Esophagus mucosa (tissue), 1 donor: ENCODE results near the gene DEGS1. TPM values are rescaled to one million over a fixed set of nuclear protein-coding genes. Genes with fewer than 3 reads are reported as not detected.
A peak's percentile ranks its signal among the peaks of the same experiment; 100 is the strongest.

ENCODE experiments used
- ATAC-seq: fragments of 200-7000 bp; cut with Tn5 transposase; one replicate; pipeline ENCODE4 v1.9.1; 2020
- total RNA-seq: library from RNA; stranded (reverse); gene quantifications from one replicate; pipeline ENCODE4 v1.2.4, GENCODE V29; 2023
- donor health status: DM: yes; HTN: yes; CAD: no.

Gene DEGS1
- total RNA-seq, 1 donor from 2014 or later = 31.3 TPM

- no peak for ATAC-seq
These were observed 33.3 kb downstream of the DEGS1 start for GRCh38 chr1:224216382-224216781.

DNA sequence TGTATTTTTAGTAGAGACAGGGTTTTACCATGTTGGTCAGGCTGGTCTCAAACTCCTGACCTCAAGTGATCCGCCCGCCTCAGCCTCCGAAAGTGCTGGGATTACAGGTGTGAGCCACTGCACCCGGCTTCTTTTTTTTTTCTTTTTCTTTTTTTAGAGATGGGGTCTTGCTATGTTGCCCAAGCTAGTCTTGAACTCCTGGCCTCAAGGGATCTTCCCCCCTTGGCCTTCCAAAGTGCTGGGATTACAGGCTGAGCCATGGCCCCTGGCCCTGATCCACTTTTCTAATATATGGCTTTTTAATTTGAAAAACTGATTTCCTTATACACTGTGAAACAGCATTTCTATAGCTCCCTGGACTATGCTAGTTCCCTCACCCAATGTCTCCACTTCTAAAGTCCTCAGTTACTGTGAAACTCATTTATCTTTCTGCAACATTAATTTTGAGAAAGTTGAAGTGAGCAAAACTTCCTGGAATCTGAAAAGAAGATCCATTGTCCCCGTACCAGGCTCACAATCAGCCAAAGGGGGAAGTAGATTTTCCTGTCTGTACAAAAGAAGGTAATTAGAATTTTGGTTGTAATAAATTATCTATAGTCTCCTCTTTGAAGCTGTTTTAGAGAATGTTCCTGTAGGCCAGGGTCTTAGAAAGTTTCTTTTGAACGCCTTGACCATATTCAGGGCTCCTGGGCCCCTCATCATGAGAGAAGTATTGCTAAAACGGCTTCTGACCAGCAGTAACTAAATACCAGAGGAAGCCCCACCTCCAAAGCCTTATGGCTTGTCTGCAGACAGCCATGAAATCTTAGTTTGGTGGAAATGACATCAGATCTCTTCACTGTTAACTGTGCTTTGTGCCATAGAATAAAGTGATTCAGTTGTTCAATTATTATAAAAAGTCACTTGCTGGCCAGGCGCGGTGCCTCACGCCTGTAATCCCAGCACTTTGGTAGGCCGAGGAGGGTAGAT lies 34.9 kb downstream of the DEGS1 start:
- ATAC-seq = no peak

DNA sequence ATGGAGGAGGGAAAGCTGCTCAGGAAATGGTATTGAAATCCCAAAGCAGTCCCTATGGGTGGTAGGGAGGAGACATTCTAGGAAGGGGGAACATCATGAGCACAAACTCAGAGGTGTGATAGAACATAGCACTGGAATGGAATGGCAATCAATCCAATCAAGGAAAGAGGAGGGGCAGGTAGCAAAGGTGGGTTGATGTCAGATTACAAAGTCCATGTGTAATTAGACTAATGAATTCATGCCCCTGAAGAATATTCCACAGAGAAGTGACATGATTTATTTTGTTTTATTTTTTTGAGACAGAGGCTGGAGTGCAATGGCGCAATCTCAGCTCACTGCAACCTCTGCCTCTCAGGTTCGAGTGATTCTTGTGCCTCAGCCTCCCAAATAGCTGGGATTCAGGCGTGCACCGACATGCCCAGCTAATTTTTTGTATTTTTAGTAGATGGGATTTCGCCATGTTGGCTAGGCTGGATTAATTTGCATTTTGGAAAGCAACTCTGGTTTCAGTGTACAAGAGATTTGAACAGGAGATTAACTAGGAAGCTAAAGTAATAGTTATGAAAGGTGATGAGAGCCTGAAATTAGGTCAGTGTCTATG lies 36.1 kb downstream of the DEGS1 start:
- no peak for ATAC-seq

DNA sequence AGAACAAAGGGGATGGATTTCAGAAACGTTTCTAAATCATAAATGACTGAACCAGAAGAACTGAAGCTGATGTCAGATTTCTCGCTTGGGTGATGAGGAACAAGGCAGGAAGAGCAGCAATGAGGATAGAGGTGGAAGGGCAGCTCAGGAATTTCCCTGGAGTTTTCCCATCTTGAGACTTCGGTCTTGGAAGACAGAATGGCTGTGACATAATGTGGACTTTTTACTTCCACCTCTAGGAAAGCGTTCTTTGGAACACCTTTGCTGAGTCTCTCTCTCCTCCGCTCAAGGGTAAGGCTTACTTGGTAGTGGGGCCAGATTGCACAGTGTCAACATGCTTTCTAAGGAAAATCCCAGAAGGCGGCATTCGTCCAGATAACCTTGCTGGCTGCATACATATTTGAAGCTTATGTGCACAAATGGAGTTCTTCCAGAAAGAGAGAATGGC lies 36.6 kb downstream of the DEGS1 start:
- ATAC-seq = no peak

- ATAC-seq = peak; percentile 36
These were observed 41.0 kb downstream of the DEGS1 start for GRCh38 chr1:224223819-224224714.

DNA sequence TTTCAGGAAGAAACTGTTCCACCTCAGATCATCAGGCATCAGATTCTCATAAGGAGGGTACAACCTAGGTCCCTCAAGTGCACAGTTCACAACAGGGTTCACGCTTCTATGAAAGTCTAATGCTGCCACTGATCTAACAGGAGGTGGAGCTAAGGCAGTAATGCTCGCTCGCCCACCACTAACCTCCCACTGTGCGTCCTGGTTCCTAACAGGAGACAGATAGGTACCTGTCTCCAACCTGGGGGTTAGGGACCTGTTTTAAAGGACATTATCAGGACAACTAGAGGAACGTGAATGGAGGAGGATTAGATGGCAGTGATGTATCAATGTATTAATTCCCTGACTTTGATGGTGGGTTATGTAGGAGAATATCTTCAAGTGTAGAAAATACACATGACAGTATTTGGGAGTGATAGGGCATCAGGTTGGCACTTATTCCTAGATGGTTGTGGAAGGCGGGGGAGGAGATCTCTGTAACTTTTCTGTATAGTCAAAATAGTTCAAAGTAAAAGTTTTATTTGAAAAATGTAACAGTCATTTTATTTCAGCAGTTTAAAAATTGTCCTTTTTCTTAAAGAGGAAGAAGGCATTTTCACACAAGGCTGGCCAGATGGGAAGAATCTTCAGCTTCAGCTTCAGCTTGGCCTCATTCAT lies 43.9 kb downstream of the DEGS1 start:
- ATAC-seq = no peak

- ATAC-seq = no peak
These were observed 51.0 kb downstream of the DEGS1 start for GRCh38 chr1:224234017-224234416.

DNA sequence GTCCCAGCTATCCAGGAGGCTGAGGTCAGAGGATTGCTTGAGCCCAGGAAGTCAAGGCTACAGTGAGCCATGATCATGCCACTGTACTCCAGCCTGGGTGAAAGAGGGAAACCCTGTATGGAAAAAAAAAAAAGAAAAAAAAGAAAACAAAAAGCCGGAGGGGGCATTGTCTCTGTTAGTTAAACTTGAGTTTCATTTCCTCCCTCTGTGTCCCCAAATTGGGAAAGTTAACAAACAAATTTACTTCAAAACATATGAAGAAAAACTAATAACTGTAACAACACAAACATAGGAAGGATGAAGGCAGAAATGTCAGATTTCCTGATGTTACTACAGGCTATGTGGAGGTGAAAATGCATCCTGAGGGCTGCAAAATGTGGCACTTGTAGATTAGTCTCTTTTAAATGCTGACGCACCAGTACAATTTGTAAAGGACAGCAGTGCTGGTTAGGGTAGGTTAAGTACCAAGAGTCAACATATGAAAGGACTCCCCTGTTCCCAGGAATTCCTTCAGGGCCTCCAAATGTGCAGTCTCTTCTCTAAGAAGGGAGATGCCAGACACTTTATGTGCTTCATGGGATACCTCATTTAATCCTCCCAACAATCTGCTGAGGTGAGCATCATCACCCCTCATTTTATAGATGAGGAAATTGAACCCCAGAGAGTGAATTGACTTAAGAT lies 52.9 kb downstream of the DEGS1 start:
- no peak for ATAC-seq

- no peak for ATAC-seq
These were observed 54.3 kb downstream of the DEGS1 start for GRCh38 chr1:224237119-224237881.

- ATAC-seq = no peak
These were observed 55.2 kb downstream of the DEGS1 start for GRCh38 chr1:224238212-224238611.

GRCh38 chr1:224238756-224239155 lies 55.7 kb downstream of the DEGS1 start:
- no peak for ATAC-seq

Other genes starting within 250 kb of the DEGS1 start
- 23.7 TPM for gene FBXO28, start 69.1 kb upstream of the DEGS1 start, total RNA-seq
- gene NVL, start 146.9 kb downstream of the DEGS1 start, total RNA-seq = 15.7 TPM
- gene CNIH4, start 173.6 kb downstream of the DEGS1 start, total RNA-seq = 59.4 TPM